Keratinocyte (primary cell): ENCODE results near the gene CNTNAP2. TPM values are rescaled to one million over a fixed set of nuclear protein-coding genes. Genes with fewer than 3 reads are reported as not detected.

Experiments
- DNase-seq: peaks from one replicate; pipeline ENCODE4 v3.0.0-alpha.2; 2011; ENCODE audit warnings: low read depth, missing footprints, low spot score
- FAIRE-seq: peaks from 2 replicates; lab custom pipeline; 2011; peaks lifted over from hg19 to GRCh38; lab: Jason Lieb, UNC
- H2AFZ ChIP-seq: 2 replicates; pipeline ENCODE4 v1.6.0; 2012; ENCODE audit warnings: low read length, control low read depth, inconsistent platforms; ENCODE audit not compliant: control insufficient read depth
- H3K27ac ChIP-seq: 2 replicates; pipeline ENCODE4 v1.5.1; 2011; ENCODE audit warnings: low read length; ENCODE audit not compliant: control insufficient read depth, insufficient read depth
- H3K27me3 ChIP-seq: 3 replicates; pipeline ENCODE4 v1.6.0; 2011; ENCODE audit warnings: low read length; ENCODE audit not compliant: control insufficient read depth, insufficient read depth; ENCODE audit errors: extremely low read depth
- H3K36me3 ChIP-seq, 2 experiments: 2 replicates in 1 of 2; 3 replicates in 1 of 2; pipeline ENCODE4 v1.5.1; 2011; ENCODE audit warnings: low read length in 2 of 2, mild to moderate bottlenecking in 1 of 2; ENCODE audit not compliant: control insufficient read depth in 2 of 2, insufficient read depth in 2 of 2; ENCODE audit errors: extremely low read depth in 1 of 2
- H3K4me1 ChIP-seq: 3 replicates; pipeline ENCODE4 v1.5.1; 2011; ENCODE audit warnings: low read length; ENCODE audit not compliant: control insufficient read depth, insufficient read depth; ENCODE audit errors: extremely low read depth
- H3K4me2 ChIP-seq: 3 replicates; pipeline ENCODE4 v1.6.0; 2011; ENCODE audit warnings: low read depth, low read length; ENCODE audit not compliant: control insufficient read depth, insufficient read depth; ENCODE audit errors: extremely low read depth
- H3K4me3 ChIP-seq, 3 experiments: fragments of 200-600 bp in 1 of 3; sonication (generic) in 1 of 3; 2 replicates in 2 of 3; 3 replicates in 1 of 3; pipeline ENCODE4 v1.5.1; 2011 to 2016; ENCODE audit warnings: low read length in 3 of 3, mild to moderate bottlenecking in 3 of 3, control low read depth in 2 of 3, inconsistent platforms in 1 of 3, low read depth in 1 of 3, mixed read lengths in 1 of 3, mixed run types in 1 of 3, moderate library complexity in 1 of 3; ENCODE audit not compliant: control insufficient read depth in 2 of 3, insufficient read depth in 2 of 3; ENCODE audit errors: extremely low read depth in 1 of 3
- H3K79me2 ChIP-seq: 2 replicates; pipeline ENCODE4 v1.6.0; 2012; ENCODE audit warnings: low read length; ENCODE audit not compliant: control insufficient read depth, insufficient read depth
- H3K9ac ChIP-seq: 3 replicates; pipeline ENCODE4 v1.6.0; 2011; ENCODE audit warnings: low read length; ENCODE audit not compliant: control insufficient read depth, insufficient read depth; ENCODE audit errors: extremely low read depth
- H3K9me1 ChIP-seq: 3 replicates; pipeline ENCODE4 v1.6.0; 2011; ENCODE audit warnings: low read length; ENCODE audit not compliant: control insufficient read depth, insufficient read depth; ENCODE audit errors: extremely low read depth
- H3K9me3 ChIP-seq: 2 replicates; pipeline ENCODE4 v1.5.1; 2012; ENCODE audit warnings: low read depth, low read length; ENCODE audit not compliant: control insufficient read depth
- H4K20me1 ChIP-seq: 3 replicates; pipeline ENCODE4 v1.6.0; 2011; ENCODE audit warnings: low read length; ENCODE audit not compliant: control insufficient read depth, insufficient read depth; ENCODE audit errors: extremely low read depth
- CTCF ChIP-seq, 3 experiments: IDR thresholded peaks in 1 of 3; conservative IDR thresholded peaks in 1 of 3; optimal IDR thresholded peaks in 1 of 3; 2 replicates in 2 of 3; 3 replicates in 1 of 3; pipeline versions ENCODE3 to v1.5.1; 2011; ENCODE audit warnings: low read length in 3 of 3, mild to moderate bottlenecking in 3 of 3, moderate library complexity in 2 of 3, control low read depth in 1 of 3, inconsistent platforms in 1 of 3; ENCODE audit not compliant: insufficient read depth in 2 of 3; ENCODE audit errors: extremely low read depth in 1 of 3
- EZH2 ChIP-seq: IDR thresholded peaks from one replicate; pipeline ENCODE4 v1.6.1; 2012; ENCODE audit warnings: inconsistent platforms, mild to moderate bottlenecking, low read length, moderate library complexity
- dilution Hi-C: fragments of 300-500 bp; cut with MboI; formaldehyde crosslinking; loops from one replicate; pipeline ENCODE4 v1.7.0; 2020; ENCODE audit warnings: low sequenced_read_pairs; ENCODE audit not compliant: extremely low pct_ligation_motif_present
- polyA plus RNA-seq, 5 experiments: library from polyadenylated mRNA; depleted of rRNA in 3 of 5; stranded (reverse) in 3 of 5; stranded (forward) in 1 of 5; unstranded in 1 of 5; fragments of >200 nt; gene quantifications; 1 replicate in 1 of 5; 2 replicates in 3 of 5; 3 replicates in 1 of 5; pipeline versions ENCODE4 v1.2.1 to v1.2.3, GENCODE V29; 2011 to 2012; ENCODE audit warnings: missing spikeins in 2 of 5, low read depth in 1 of 5, low replicate concordance in 1 of 5

The CNTNAP2 gene
- polyA plus RNA-seq, 1 donor (not counting 4 experiments of a cell fraction or from before 2014, with no cell fraction given) = 1.4 TPM

GRCh38 chr7:146826329-146826728, 709.7 kb downstream of the CNTNAP2 start:
- H3K36me3 ChIP-seq = no peaks in the 10 kb centered on the region
- no peak for TF ChIP-seq EZH2
- TF ChIP-seq CTCF (optimal IDR thresholded peaks at IDR 0.05 in 1 of 3, IDR thresholded peaks at IDR 0.05 in 1 of 3, conservative IDR thresholded peaks at IDR 0.05 in 1 of 3; ENCODE audit: extremely low read depth in 1 of 3, insufficient read depth in 2 of 3, low read length in 3 of 3) = no peak
- no peaks in the 10 kb centered on the region for H3K27me3 ChIP-seq
- no peaks in the 10 kb centered on the region for H3K9me1 ChIP-seq
- no peak overlapping the region for H3K4me2 ChIP-seq
- no peak overlapping the region for H3K27ac ChIP-seq
- H4K20me1 ChIP-seq = no peaks in the 10 kb centered on the region
- dilution Hi-C loops = no loop called here
- FAIRE-seq (no peak), DNase-seq (no peak)
- H3K9me3 ChIP-seq = no peaks in the 10 kb centered on the region
- no peaks in the 10 kb centered on the region for H3K4me1 ChIP-seq
- no peak overlapping the region for H3K9ac ChIP-seq
- no peaks in the 10 kb centered on the region for H3K79me2 ChIP-seq
- H3K4me3 ChIP-seq = no peak overlapping the region
- no peak overlapping the region for H2AFZ ChIP-seq

- dilution Hi-C loops = no loop called here
- no peak for DNase-seq
- no peaks in the 10 kb centered on the region for H3K79me2 ChIP-seq
- FAIRE-seq = no peak
- no peak overlapping the region for H3K4me3 ChIP-seq
- no peaks in the 10 kb centered on the region for H3K9me1 ChIP-seq
- no peaks in the 10 kb centered on the region for H3K36me3 ChIP-seq
- TF ChIP-seq CTCF (optimal IDR thresholded peaks at IDR 0.05 in 1 of 3, IDR thresholded peaks at IDR 0.05 in 1 of 3, conservative IDR thresholded peaks at IDR 0.05 in 1 of 3; ENCODE audit: extremely low read depth in 1 of 3, insufficient read depth in 2 of 3, low read length in 3 of 3) (no peak), EZH2 (no peak)
- no peak overlapping the region for H3K4me2 ChIP-seq
- H3K27ac ChIP-seq = no peak overlapping the region
- H3K9me3 ChIP-seq = no peaks in the 10 kb centered on the region
- no peaks in the 10 kb centered on the region for H3K4me1 ChIP-seq
- no peak overlapping the region for H2AFZ ChIP-seq
- H3K9ac ChIP-seq = no peak overlapping the region
- no peaks in the 10 kb centered on the region for H4K20me1 ChIP-seq
- no peaks in the 10 kb centered on the region for H3K27me3 ChIP-seq
Measured at GRCh38 chr7:146830686-146831085, 714.1 kb downstream of the CNTNAP2 start.
